ENCODE measurements around the gene NKD2. TPM values are rescaled to one million over a fixed set of nuclear protein-coding genes. Genes with fewer than 3 reads are reported as not detected.

Gene NKD2
- total and polyA plus RNA-seq, 2 experiments from 2014 or later, result 9.0 to 11.9 TPM

DNA sequence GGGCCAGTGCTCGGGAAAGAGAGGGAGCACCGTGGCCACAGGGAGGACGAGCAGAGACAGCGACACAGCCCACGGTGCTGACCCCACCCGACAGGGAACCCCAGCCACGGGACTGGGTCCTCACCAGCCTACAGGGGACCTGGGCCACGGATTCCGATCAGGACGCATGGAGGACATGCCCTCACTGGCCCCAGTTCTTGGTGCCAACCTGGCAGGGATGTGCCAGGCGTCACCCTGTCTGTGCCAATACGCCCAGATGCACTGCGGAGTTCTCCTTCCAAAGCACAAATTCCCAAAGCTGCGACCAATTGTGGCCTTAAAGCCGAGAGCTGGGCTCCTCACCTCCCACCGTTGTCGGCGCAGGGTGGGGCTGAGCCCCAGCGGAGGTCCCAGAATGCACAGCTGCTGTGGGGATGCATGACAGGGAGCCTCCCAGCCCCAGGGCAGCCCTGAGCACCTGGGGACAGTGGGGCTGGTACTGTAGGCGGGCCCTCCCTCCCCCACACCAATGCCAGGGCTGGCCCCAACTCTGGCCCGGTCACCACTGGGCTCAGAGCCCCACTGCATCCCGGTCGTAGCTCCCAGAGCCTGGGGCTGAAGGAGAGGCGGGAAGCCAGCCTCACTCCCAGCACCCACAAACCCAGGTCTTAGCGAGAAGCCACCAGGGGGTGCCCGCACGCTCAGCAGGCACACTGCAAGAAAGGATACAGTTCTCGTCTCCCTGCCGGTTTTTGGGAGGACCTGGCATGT lies 44.2 kb downstream of the NKD2 start:
- Histone ChIP-seq H2AFZ (no peak overlapping the region), H3K79me2 (replicated peaks; ENCODE audit: insufficient read depth) (no peaks in the 10 kb centered on the region), H3F3A (replicated peaks; ENCODE audit: low read depth) (no peaks in the 10 kb centered on the region), H3K27me3 (ENCODE audit: insufficient read depth) (no peaks in the 10 kb centered on the region), H3K4me1 (ENCODE audit: insufficient read depth) (no peaks in the 10 kb centered on the region), H4K20me1 (replicated peaks; ENCODE audit: insufficient read depth) (no peaks in the 10 kb centered on the region; the same call in 1 of the 2 replicates), H3K4me3 (no peak overlapping the region), H3K9me2 (ENCODE audit: insufficient read depth) (no peaks in the 10 kb centered on the region), H3K27ac (ENCODE audit: low read depth) (no peak overlapping the region), H3K36me3 (ENCODE audit: insufficient read depth) (no peaks in the 10 kb centered on the region), H3K4me2 (no peak overlapping the region)
- Mint-ChIP-seq H3K4me3 (no peak overlapping the region), H3K9me3 (no peaks in the 10 kb centered on the region; the same call in 2 of the 3 replicates), H3K27ac (no peak overlapping the region), H3K36me3 (ENCODE audit: low read depth) (peaks cover 16% of the 10 kb centered on the region; the same call in 2 of the 3 replicates), H3K4me1 (no peaks in the 10 kb centered on the region), H3K27me3 (ENCODE audit: insufficient read depth, low read depth, poor library complexity) (peaks cover 22% of the 10 kb centered on the region)
- TF ChIP-seq, protein P1, sequence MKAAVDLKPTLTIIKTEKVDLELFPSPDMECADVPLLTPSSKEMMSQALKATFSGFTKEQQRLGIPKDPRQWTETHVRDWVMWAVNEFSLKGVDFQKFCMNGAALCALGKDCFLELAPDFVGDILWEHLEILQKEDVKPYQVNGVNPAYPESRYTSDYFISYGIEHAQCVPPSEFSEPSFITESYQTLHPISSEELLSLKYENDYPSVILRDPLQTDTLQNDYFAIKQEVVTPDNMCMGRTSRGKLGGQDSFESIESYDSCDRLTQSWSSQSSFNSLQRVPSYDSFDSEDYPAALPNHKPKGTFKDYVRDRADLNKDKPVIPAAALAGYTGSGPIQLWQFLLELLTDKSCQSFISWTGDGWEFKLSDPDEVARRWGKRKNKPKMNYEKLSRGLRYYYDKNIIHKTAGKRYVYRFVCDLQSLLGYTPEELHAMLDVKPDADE (IDR thresholded peaks at IDR 0.05), result no peak
- TF ChIP-seq JUNB (IDR thresholded peaks at IDR 0.05; ENCODE audit: unreplicated experiment) (no peak), EZH2 (IDR thresholded peaks at IDR 0.05; ENCODE audit: low read depth, unreplicated experiment) (no peak), CREB1 (CRISPR knock-in tag; IDR thresholded peaks at IDR 0.05; ENCODE audit: low read depth) (no peak)
- TF ChIP-seq, protein P2, sequence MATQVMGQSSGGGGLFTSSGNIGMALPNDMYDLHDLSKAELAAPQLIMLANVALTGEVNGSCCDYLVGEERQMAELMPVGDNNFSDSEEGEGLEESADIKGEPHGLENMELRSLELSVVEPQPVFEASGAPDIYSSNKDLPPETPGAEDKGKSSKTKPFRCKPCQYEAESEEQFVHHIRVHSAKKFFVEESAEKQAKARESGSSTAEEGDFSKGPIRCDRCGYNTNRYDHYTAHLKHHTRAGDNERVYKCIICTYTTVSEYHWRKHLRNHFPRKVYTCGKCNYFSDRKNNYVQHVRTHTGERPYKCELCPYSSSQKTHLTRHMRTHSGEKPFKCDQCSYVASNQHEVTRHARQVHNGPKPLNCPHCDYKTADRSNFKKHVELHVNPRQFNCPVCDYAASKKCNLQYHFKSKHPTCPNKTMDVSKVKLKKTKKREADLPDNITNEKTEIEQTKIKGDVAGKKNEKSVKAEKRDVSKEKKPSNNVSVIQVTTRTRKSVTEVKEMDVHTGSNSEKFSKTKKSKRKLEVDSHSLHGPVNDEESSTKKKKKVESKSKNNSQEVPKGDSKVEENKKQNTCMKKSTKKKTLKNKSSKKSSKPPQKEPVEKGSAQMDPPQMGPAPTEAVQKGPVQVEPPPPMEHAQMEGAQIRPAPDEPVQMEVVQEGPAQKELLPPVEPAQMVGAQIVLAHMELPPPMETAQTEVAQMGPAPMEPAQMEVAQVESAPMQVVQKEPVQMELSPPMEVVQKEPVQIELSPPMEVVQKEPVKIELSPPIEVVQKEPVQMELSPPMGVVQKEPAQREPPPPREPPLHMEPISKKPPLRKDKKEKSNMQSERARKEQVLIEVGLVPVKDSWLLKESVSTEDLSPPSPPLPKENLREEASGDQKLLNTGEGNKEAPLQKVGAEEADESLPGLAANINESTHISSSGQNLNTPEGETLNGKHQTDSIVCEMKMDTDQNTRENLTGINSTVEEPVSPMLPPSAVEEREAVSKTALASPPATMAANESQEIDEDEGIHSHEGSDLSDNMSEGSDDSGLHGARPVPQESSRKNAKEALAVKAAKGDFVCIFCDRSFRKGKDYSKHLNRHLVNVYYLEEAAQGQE (IDR thresholded peaks at IDR 0.05; ENCODE audit: unreplicated experiment), result no peak
- TF ChIP-seq, protein P3, sequence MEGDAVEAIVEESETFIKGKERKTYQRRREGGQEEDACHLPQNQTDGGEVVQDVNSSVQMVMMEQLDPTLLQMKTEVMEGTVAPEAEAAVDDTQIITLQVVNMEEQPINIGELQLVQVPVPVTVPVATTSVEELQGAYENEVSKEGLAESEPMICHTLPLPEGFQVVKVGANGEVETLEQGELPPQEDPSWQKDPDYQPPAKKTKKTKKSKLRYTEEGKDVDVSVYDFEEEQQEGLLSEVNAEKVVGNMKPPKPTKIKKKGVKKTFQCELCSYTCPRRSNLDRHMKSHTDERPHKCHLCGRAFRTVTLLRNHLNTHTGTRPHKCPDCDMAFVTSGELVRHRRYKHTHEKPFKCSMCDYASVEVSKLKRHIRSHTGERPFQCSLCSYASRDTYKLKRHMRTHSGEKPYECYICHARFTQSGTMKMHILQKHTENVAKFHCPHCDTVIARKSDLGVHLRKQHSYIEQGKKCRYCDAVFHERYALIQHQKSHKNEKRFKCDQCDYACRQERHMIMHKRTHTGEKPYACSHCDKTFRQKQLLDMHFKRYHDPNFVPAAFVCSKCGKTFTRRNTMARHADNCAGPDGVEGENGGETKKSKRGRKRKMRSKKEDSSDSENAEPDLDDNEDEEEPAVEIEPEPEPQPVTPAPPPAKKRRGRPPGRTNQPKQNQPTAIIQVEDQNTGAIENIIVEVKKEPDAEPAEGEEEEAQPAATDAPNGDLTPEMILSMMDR (conservative IDR thresholded peaks at IDR 0.05; ENCODE audit: low read depth in 2 of 2), result peak in 1 of 2 experiments; percentile 30; a peak in 1 of 4 replicates
- no peak for ATAC-seq
- peak; percentile 1 for DNase-seq (ENCODE audit: low spot score)

Data from GM23338 (cell line).